Stomach (tissue), 9 donors: ENCODE results near the gene ZNF814. TPM values are rescaled to one million over a fixed set of nuclear protein-coding genes. Genes with fewer than 3 reads are reported as not detected.
A peak's percentile ranks its signal among the peaks of the same experiment; 100 is the strongest.

ENCODE experiments used
- DNase-seq, 2 donors: peaks; one replicate each; pipeline versions ENCODE4 v3.0.0 to v3.0.0-alpha.2; 2013 to 2019
- H3K27ac ChIP-seq, 5 donors: fragments of 200-600 bp in 4 of 5; sonication (generic) in 4 of 5; one replicate each; pipeline ENCODE4 v1.5.1; 2013 to 2019; ENCODE audit warnings: mild to moderate bottlenecking in 1 of 5, moderate library complexity in 1 of 5
- H3K27me3 ChIP-seq, 3 donors: fragments of 200-600 bp; sonication (generic); one replicate each; pipeline ENCODE4 v1.5.1; 2017 to 2019; ENCODE audit warnings: mixed run types in 1 of 3
- H3K36me3 ChIP-seq, 4 donors: fragments of 200-600 bp; sonication (generic); 1 replicate in 3 of 4; 2 replicates in 1 of 4; pipeline ENCODE4 v1.5.1; 2016 to 2019
- H3K4me1 ChIP-seq, 4 donors: fragments of 200-600 bp; sonication (generic); one replicate each; pipeline ENCODE4 v1.5.1; 2016 to 2019
- H3K4me3 ChIP-seq, 4 donors: fragments of 200-600 bp; sonication (generic) in 3 of 4; one replicate each; pipeline ENCODE4 v1.5.1; 2016 to 2019; ENCODE audit warnings: mild to moderate bottlenecking in 1 of 4
- H3K9me3 ChIP-seq, 4 donors: fragments of 200-600 bp; sonication (generic); one replicate each; pipeline ENCODE4 v1.5.1; 2016 to 2019
- EP300 ChIP-seq: sonication (generic); formaldehyde crosslinking; IDR thresholded peaks from one replicate; pipeline ENCODE4 v1.6.1; 2017; ENCODE audit warnings: antibody characterized with exemption
- POLR2A ChIP-seq, 4 donors: fragments of 450-650 bp; IDR thresholded peaks; one replicate each; pipeline ENCODE4 v1.6.1; 2016; ENCODE audit warnings: antibody characterized with exemption in 4 of 4, control low read depth in 2 of 4, mild to moderate bottlenecking in 1 of 4, moderate library complexity in 1 of 4
- POLR2AphosphoS5 ChIP-seq, 3 donors: sonication (generic); formaldehyde crosslinking; IDR thresholded peaks; one replicate each; pipeline ENCODE4 v1.6.1; 2016; ENCODE audit warnings: antibody characterized with exemption in 3 of 3
- WGBS, 5 donors: extraction: QIAGEN DNeasy Blood & Tissue Kit in 3 of 5; methylation state at CpG; one replicate each; pipeline versions ENCODE4 v1.1.5 to v1.1.7; 2013 to 2018; 5-methylcytosine and 5-hydroxymethylcytosine counted together
- intact Hi-C: fragments of 100-400 bp; cut with DNase I; formaldehyde crosslinking; loops from one replicate; pipeline ENCODE4 v1.15.1; 2023; ENCODE audit warnings: low total_unique reads
- polyA plus RNA-seq, 3 donors: library from polyadenylated mRNA; stranded (reverse); fragments of 200-250 nt; gene quantifications; one replicate each; pipeline ENCODE4 v1.2.3, GENCODE V29; 2013
- total RNA-seq, 5 donors: library from RNA; depleted of rRNA; stranded (reverse); fragments of >200 nt; gene quantifications; one replicate each; pipeline versions ENCODE4 v1.1.0 to v1.2.3, GENCODE V29; 2014 to 2016
- TF ChIP-seq, protein P1 (sequence below), 7 experiments: fragments of 450-650 bp in 4 of 7; fragments of 200-600 bp in 3 of 7; sonication (generic) in 3 of 7; IDR thresholded peaks; one replicate each; pipeline ENCODE4 v1.5.1; 2016 to 2019; ENCODE audit warnings: antibody characterized with exemption in 7 of 7, control low read depth in 2 of 7, mild to moderate bottlenecking in 1 of 7
- donor health status: healthy with polysubstance abuse.
- donor health status: Bipolar disorder and iron deficiency.
- donor health status: healthy.

Gene ZNF814
- total and polyA plus RNA-seq, 8 donors: 0.45 to 31.0 (median 5.0) TPM

DNA sequence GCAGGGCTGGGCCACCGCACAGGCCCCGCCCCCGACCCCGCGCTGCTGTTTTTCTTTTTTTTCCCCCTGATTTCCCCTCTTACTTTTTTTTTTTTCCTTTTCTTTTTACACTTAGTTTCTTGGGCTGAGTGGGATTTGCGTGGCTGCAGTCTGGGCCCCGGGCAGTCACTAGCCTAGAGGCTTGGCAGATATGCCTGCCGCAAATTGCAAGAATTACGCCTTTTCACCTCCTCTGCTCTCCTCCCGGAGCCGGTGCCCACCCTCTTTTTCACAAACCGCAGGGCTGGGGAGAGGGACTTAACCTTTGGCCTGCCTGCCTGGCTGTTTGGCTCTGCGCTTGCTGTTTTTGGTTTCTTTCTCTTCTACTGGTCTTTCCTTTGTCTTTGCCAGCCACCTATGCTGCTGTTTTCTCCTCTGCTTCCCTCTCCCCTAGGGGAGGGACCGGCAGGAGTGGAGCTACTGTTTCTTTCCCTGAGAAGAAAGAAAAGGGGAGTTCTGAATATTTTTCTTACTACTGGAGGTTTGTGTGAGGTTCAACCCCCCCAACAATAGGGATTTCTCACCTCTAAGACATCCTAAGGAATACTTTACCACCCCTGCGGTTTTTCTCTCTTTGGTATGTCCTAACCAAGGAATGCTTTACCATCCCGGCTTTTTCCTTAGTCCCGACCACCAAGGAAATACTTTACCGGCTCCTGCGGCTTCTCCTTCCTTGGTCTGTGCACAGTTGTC lies 85.1 kb downstream of the ZNF814 start:
- WGBS, 5 donors: 5 to 9% (median 6%) methylated on average over 19 of the region's 19 CpGs
- Histone ChIP-seq H3K36me3 (peaks cover 8 to 29% (median 27%) of the 10 kb centered on the region in 4 donors), H3K27ac (peak overlapping the region; percentile 85 to 98 (median 89)), H3K4me3 (peak overlapping the region; percentile 45 to 55 (median 50)), H3K4me1 (peaks cover 23 to 97% (median 61%) of the 10 kb centered on the region in 4 donors), H3K9me3 (no peaks in the 10 kb centered on the region), H3K27me3 (no peaks in the 10 kb centered on the region)
- no peak for TF ChIP-seq EP300
- peak in 2 of 3 donors; percentile 14 to 31 for TF ChIP-seq POLR2AphosphoS5 (IDR thresholded peaks at IDR 0.05)
- TF ChIP-seq, protein P1, sequence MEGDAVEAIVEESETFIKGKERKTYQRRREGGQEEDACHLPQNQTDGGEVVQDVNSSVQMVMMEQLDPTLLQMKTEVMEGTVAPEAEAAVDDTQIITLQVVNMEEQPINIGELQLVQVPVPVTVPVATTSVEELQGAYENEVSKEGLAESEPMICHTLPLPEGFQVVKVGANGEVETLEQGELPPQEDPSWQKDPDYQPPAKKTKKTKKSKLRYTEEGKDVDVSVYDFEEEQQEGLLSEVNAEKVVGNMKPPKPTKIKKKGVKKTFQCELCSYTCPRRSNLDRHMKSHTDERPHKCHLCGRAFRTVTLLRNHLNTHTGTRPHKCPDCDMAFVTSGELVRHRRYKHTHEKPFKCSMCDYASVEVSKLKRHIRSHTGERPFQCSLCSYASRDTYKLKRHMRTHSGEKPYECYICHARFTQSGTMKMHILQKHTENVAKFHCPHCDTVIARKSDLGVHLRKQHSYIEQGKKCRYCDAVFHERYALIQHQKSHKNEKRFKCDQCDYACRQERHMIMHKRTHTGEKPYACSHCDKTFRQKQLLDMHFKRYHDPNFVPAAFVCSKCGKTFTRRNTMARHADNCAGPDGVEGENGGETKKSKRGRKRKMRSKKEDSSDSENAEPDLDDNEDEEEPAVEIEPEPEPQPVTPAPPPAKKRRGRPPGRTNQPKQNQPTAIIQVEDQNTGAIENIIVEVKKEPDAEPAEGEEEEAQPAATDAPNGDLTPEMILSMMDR (IDR thresholded peaks at IDR 0.05): no peak
- no peak for TF ChIP-seq POLR2A (IDR thresholded peaks at IDR 0.05)
- peak; percentile 43 to 75 for DNase-seq
- intact Hi-C loops: no loop called here

GRCh38 chr19:57803265-57803593 lies 85.6 kb downstream of the ZNF814 start:
- 3 to 19% (median 10%) methylated on average over 6 of the region's 6 CpGs for WGBS, 5 donors
- intact Hi-C loops: no loop called here
- Histone ChIP-seq H3K9me3 (no peaks in the 10 kb centered on the region), H3K27me3 (no peaks in the 10 kb centered on the region), H3K4me3 (peak overlapping the region; percentile 45 to 55 (median 50)), H3K27ac (peak overlapping the region; percentile 85 to 98 (median 89)), H3K4me1 (peaks cover 23 to 97% (median 62%) of the 10 kb centered on the region in 4 donors), H3K36me3 (peaks cover 8 to 24% (median 22%) of the 10 kb centered on the region in 4 donors)
- TF ChIP-seq EP300: no peak
- DNase-seq: no peak

GRCh38 chr19:57802269-57802668 lies 86.6 kb downstream of the ZNF814 start:
- Histone ChIP-seq H3K36me3 (peaks cover 0 to 20% (median 16%) of the 10 kb centered on the region in 4 donors), H3K9me3 (no peaks in the 10 kb centered on the region), H3K4me3 (no peak overlapping the region), H3K4me1 (peaks cover 23 to 88% (median 56%) of the 10 kb centered on the region in 4 donors), H3K27me3 (no peaks in the 10 kb centered on the region), H3K27ac (peak overlapping the region; percentile 76 to 94 (median 88))
- DNase-seq: no peak
- WGBS, 5 donors: 82 to 90% (median 83%) methylated on average over 4 of the region's 4 CpGs
- TF ChIP-seq, protein P1 (IDR thresholded peaks at IDR 0.05): no peak
- TF ChIP-seq POLR2AphosphoS5 (IDR thresholded peaks at IDR 0.05) (no peak), EP300 (no peak)
- intact Hi-C loops: no loop called here

- Histone ChIP-seq H3K4me1 (peaks cover 23 to 72% (median 43%) of the 10 kb centered on the region in 4 donors), H3K27me3 (no peaks in the 10 kb centered on the region), H3K4me3 (no peak overlapping the region), H3K36me3 (peaks cover 4 to 23% (median 16%) of the 10 kb centered on the region in 4 donors), H3K27ac (peak overlapping the region in 2 of 5 donors; percentile 89 to 94), H3K9me3 (no peaks in the 10 kb centered on the region)
- 56 to 75% (median 65%) methylated on average over 5 of the region's 5 CpGs for WGBS, 5 donors
- intact Hi-C loops: no loop called here
- TF ChIP-seq POLR2AphosphoS5 (IDR thresholded peaks at IDR 0.05) (no peak), POLR2A (IDR thresholded peaks at IDR 0.05) (no peak), EP300 (no peak)
- TF ChIP-seq, protein P1 (IDR thresholded peaks at IDR 0.05): no peak
- DNase-seq: no peak
Measured at GRCh38 chr19:57800696-57801095, 88.1 kb downstream of the ZNF814 start.

Other genes starting within 250 kb of the ZNF814 start
- 1 to 10 TPM in 1 of 5 donors, not detected in 4; 1.5 TPM for gene ZSCAN4, start 220.1 kb downstream of the ZNF814 start, total RNA-seq
- gene ZSCAN4, start 220.1 kb downstream of the ZNF814 start, polyA plus RNA-seq: under 1 TPM in 2 of 3 donors, not detected in 1; 0.05 to 0.76 TPM
- 10 to 100 TPM in 2 of 5 donors, 1 to 10 TPM in 1, under 1 TPM in 1, not detected in 1; 0.87 to 18.7 (median 10.1) TPM for gene ZNF551, start 207.1 kb downstream of the ZNF814 start, total RNA-seq
- gene ZNF551, start 207.1 kb downstream of the ZNF814 start, polyA plus RNA-seq: 1 to 10 TPM in 2 of 3 donors, under 1 TPM in 1; 1.00 to 1.8 (median 1.6) TPM
- gene ZNF154, start 179.8 kb downstream of the ZNF814 start, total RNA-seq: 10 to 100 TPM in 1 of 5 donors, under 1 TPM in 2, not detected in 2; 0.45 to 21.8 (median 0.58) TPM
- 1 to 10 TPM in 1 of 3 donors, under 1 TPM in 2; 0.25 to 2.3 (median 0.61) TPM for gene ZNF154, start 179.8 kb downstream of the ZNF814 start, polyA plus RNA-seq
- 10 to 100 TPM in 3 of 5 donors, 1 to 10 TPM in 1, under 1 TPM in 1; 0.58 to 33.3 (median 13.0) TPM for gene ZNF671, start 161.4 kb downstream of the ZNF814 start, total RNA-seq
- gene ZNF671, start 161.4 kb downstream of the ZNF814 start, polyA plus RNA-seq: 1 to 10 TPM in 2 of 3 donors, under 1 TPM in 1; 0.75 to 3.4 (median 1.2) TPM
- gene ZNF776, start 142.2 kb downstream of the ZNF814 start, total RNA-seq: 10 to 100 TPM; 11.1 to 72.0 (median 27.7) TPM
- gene ZNF776, start 142.2 kb downstream of the ZNF814 start, polyA plus RNA-seq: 1 to 10 TPM; 1.9 to 4.4 (median 2.9) TPM
- 10 to 100 TPM in 2 of 5 donors, 1 to 10 TPM in 2, not detected in 1; 7.5 to 46.4 (median 13.0) TPM for gene ZNF586, start 119.4 kb downstream of the ZNF814 start, total RNA-seq
- 1 to 10 TPM; 5.5 to 7.2 (median 5.7) TPM for gene ZNF586, start 119.4 kb downstream of the ZNF814 start, polyA plus RNA-seq
- 10 to 100 TPM; 17.7 to 84.4 (median 69.4) TPM for gene ZNF552, start 74.1 kb downstream of the ZNF814 start, total RNA-seq
- gene ZNF552, start 74.1 kb downstream of the ZNF814 start, polyA plus RNA-seq: 10 to 100 TPM in 2 of 3 donors, 1 to 10 TPM in 1; 9.6 to 15.5 (median 11.8) TPM
- 10 to 100 TPM in 4 of 5 donors, not detected in 1; 10.4 to 60.6 (median 18.4) TPM for gene ZNF587B, start 58.7 kb downstream of the ZNF814 start, total RNA-seq
- 1 to 10 TPM; 3.0 to 5.2 (median 3.4) TPM for gene ZNF587B, start 58.7 kb downstream of the ZNF814 start, polyA plus RNA-seq
- 10 to 100 TPM; 18.0 to 52.7 (median 26.4) TPM for gene ZNF587, start 39.2 kb downstream of the ZNF814 start, total RNA-seq
- gene ZNF587, start 39.2 kb downstream of the ZNF814 start, polyA plus RNA-seq: 10 to 100 TPM in 1 of 3 donors, 1 to 10 TPM in 2; 2.7 to 14.5 (median 4.4) TPM
- gene ZNF417, start 27.6 kb upstream of the ZNF814 start, total RNA-seq: 10 to 100 TPM; 18.3 to 38.8 (median 28.1) TPM
- 1 to 10 TPM; 1.2 to 3.4 (median 1.5) TPM for gene ZNF417, start 27.6 kb upstream of the ZNF814 start, polyA plus RNA-seq
- 10 to 100 TPM in 4 of 5 donors, not detected in 1; 12.5 to 55.4 (median 32.7) TPM for gene ZNF418, start 46.4 kb upstream of the ZNF814 start, total RNA-seq
- 1 to 10 TPM; 1.1 to 4.5 (median 3.2) TPM for gene ZNF418, start 46.4 kb upstream of the ZNF814 start, polyA plus RNA-seq
- gene ZNF256, start 58.7 kb upstream of the ZNF814 start, total RNA-seq: 10 to 100 TPM in 1 of 5 donors, 1 to 10 TPM in 1, under 1 TPM in 1, not detected in 2; 0.89 to 15.4 (median 2.5) TPM
- gene ZNF256, start 58.7 kb upstream of the ZNF814 start, polyA plus RNA-seq: 1 to 10 TPM; 1.4 to 3.5 (median 1.8) TPM
- gene C19orf18, start 85.5 kb upstream of the ZNF814 start, total RNA-seq: not detected
- 1 to 10 TPM; 2.1 to 4.0 (median 3.2) TPM for gene C19orf18, start 85.5 kb upstream of the ZNF814 start, polyA plus RNA-seq
- 10 to 100 TPM in 3 of 5 donors, 1 to 10 TPM in 2; 5.8 to 35.2 (median 18.0) TPM for gene ZNF606, start 113.8 kb upstream of the ZNF814 start, total RNA-seq
- gene ZNF606, start 113.8 kb upstream of the ZNF814 start, polyA plus RNA-seq: 1 to 10 TPM; 1.2 to 6.3 (median 5.2) TPM
- under 1 TPM in 1 of 5 donors, not detected in 4; 0.92 TPM for gene ZSCAN1, start 145.0 kb upstream of the ZNF814 start, total RNA-seq
- under 1 TPM in 2 of 3 donors, not detected in 1; 0.20 to 0.44 TPM for gene ZSCAN1, start 145.0 kb upstream of the ZNF814 start, polyA plus RNA-seq
- gene ZNF135, start 170.2 kb upstream of the ZNF814 start, total RNA-seq: 10 to 100 TPM in 1 of 5 donors, 1 to 10 TPM in 3, not detected in 1; 3.5 to 16.3 (median 7.6) TPM
- 1 to 10 TPM; 1.6 to 4.9 (median 2.7) TPM for gene ZNF135, start 170.2 kb upstream of the ZNF814 start, polyA plus RNA-seq
- gene ZSCAN18, start 209.2 kb upstream of the ZNF814 start, total RNA-seq: 100 to 1,000 TPM in 1 of 5 donors, 10 to 100 TPM in 4; 27.0 to 327 (median 60.6) TPM
- gene ZSCAN18, start 209.2 kb upstream of the ZNF814 start, polyA plus RNA-seq: 10 to 100 TPM; 15.5 to 50.3 (median 35.4) TPM